NCI-H526 (cell line): ENCODE results near the gene ZNF334.

ENCODE experiments used
- DNase-seq, 2 experiments: peaks; one replicate each; lab custom pipeline; 2025; lab: John Stamatoyannopoulos, UW

Gene ZNF334

DNA sequence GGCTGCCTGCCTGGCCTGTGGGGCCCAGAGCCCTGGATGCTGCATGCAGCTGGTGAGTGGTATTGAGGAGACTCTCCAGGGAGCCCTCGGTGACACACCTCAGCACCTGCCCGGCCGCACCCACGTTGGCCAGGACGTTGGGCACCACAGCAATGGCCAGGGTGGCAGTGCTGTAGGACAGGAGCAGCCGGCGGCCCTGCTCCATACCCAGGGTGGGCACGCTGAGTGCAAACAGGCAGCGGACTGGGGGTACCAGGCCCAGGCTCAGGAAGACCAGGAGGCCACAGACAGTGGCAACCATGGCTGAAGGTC, 32.4 kb upstream of the ZNF334 start:
- DNase-seq = no peak

DNA sequence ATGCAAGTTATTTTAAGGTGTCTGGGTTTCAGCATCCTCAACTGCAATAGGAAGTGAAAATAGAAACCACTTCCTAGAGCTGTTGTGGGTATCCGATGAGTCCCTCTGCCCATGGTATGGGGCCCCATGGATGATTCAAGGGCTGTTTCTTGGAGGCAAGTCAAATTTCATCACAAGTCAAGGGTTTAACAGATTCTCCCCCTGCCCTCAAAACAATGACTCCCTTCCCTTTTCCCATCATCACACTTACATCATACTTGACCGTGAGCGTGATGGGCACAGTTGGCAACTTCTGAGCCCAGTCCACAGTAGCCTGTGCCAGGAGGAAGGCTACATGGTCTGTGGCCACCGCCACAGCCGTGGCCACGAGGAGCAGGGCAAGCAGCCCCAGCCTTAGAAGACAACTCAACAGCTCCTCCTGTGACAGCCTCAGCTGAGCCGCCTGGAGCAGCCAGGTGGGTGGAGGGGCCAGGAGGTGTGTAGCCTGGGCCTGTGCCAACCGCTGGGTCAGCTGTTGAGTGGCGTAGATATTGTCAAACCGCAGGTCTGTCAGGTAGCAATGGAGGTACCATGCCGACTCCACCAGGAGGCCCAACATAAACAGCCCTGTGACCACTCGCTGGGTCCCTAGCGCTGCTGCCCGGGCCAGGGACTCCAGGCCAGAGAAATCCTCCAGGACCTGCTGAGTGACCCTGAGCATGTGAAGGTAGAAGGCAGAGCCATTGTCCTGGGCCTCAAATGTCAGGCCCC, 31.9 kb upstream of the ZNF334 start:
- DNase-seq = no peak

DNA sequence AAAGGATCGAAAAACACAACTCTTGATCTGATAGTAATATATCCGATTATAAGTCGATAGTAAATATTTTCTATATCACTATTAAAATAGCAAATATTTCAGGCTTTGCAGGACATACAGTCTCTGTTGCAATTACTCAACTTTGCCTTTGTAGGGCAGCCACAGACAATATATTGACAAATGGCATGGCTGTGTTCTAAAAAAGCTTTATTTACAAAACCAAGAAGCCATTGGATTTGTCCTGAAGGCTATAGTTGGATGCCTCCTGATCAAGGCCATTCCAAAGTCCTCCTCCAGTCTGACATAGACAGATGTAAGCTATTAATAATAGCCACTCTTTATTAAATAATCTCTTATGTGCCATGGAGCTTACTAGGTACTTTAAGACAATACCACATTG, 31.2 kb upstream of the ZNF334 start:
- DNase-seq = no peak

DNA sequence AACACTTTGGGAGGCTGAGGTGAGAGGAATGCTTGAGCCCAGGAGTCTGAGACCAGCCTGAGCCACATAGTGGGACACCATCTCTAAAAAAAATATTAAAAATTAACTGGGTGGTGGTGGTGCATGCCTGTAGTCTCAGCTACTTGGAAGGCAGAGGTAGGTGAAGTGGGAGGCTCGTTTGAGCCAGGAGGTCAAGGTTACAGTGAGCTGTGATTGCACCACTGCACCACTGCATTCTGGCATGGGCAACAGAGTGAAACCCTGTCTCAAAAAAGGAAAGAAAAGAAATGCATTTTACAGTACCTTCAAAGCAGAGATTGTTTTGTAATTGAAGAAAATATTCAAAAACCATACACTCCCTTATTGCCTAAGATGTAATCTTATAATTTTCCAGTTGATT, 30.6 kb upstream of the ZNF334 start:
- no peak for DNase-seq

DNA sequence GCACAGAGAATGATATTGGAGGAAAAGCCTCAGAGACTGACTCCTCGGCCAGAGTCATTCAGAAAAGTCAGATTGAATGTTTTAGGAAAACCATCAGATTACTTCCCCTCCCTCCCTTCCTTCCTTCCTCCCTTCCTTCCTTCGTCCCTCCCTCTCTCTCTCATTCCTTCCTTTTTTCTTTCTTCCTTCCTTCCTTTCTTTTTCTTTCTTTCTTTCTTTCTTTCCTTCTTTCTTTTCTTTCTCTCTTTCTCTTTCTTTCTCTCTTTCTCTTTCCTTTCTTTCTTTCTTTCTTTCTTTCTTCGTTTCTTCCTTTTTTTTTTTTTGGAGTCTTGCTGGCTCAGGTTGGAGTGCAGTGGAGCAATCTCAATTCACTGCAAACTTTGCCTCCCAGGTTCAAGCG, 29.7 kb upstream of the ZNF334 start:
- DNase-seq = no peak

DNA sequence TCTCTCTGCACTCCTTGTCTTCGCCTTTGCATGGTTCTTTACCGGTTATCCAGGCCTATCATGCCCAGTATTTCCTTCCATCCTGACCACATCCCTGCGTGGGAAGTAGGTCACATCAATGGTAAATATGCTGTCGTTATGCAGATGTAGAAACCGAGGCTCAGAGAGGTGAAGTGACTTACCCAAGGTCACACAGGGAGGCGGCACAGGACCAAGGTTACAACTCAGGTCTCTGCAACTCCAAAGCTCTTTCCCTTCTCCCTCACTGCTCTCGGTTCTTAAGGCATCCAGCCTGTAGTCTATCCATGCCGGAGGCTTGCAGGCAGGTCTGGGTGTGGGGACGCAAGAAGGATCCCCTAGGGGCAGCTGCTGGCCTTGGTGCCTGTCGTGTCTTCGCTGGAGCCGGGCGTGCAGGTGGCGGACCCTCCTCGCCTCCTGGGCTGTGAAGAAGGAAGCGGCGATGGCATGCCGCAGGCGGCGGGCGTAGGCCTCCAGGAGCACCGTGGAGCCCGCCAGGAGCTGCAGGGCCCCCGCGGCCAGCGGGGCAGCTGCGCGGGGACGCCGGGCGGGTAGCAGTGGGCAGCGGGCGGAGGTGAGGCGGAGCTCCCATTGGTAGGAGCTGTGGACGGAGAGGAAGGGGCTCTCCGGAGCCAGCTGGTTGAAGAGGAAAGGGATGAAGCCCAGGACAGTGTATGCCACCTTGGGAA, 28.0 kb upstream of the ZNF334 start:
- DNase-seq = no peak

DNA sequence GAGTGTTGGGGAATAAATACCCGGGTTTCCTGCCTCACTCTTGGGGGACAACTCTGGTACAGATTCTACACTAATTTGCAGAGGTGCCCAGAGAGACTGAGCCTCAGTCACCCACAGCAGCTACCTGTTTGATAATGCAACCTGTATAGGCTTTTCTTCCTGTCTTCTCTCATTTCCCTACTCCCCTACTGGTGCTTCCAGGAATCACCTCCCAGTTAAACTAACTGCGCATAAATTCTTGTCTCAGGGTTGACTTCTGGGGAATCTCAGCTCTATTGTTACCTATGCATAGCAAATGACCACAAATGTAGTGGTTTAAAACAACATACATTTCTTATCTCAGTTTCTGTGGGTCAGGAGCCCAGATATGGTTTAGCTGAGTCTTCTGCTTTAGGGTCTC, 25.8 kb upstream of the ZNF334 start:
- no peak for DNase-seq

DNA sequence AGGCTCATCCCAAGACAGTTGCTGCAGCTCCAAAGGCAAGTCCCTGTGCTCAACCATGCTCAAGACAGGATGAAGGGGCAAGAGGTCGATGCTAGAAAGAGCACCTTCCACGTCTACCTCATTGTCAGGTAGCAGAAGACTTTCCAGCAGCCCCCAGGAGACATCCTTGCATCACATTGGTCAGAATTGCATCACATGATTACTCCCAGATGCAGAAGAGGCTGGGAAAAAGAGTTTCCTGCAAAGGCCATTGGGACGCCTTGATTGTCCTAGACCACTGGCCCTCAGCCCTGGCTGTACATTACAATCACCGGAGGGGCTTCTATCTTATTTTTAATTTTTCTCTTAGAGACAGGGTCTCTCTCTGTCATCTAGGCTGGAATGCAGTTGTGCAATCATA, 17.3 kb upstream of the ZNF334 start:
- DNase-seq = no peak

DNA sequence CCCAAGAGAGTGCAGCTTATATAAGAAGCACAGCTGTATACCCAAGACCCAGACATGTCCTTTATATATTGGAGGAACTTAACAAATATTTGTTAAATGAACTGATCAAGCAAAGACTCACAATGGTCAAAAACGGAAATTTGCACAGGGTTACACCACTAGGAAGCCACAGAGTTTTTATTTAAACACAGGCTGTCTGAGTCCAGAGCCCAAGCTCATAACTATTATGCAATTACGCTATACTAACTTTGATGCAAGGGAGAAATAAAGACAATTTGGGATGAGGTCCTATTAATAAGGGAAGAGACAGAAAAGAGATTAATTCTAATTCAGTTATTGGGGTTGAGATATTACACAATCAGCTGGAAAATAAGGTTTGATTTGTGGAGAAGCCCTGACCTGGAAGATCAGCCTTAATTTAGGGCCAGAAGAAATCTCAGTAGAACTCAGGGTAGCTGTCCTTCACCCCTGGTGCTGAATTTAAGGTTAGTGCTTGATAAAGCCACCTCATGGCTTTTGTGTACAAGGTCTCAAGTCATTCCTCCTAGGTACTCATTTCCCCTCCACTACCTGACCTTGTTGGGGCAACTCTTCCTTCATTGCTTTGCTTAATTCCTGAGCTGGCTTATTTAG, 10.5 kb upstream of the ZNF334 start:
- no peak for DNase-seq

DNA sequence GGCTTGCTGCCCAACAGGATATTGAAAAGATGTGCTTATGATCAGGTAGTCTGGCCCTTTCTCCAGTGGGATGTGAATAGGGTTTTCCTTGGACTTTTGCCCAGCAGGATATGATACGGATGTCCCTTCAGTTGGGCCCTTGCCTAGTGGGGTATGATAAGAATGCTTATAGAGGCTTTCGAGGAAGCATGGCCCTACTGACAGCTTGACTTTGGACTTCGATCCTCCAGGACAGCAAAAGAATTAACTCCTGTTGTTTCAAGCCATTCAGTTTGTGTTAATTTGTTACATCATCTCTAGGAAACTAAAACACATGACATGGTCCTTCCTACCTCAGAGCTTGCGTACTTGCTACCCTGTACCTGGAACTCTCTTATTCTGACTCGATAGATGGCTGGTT, 9.7 kb upstream of the ZNF334 start:
- DNase-seq = no peak

DNA sequence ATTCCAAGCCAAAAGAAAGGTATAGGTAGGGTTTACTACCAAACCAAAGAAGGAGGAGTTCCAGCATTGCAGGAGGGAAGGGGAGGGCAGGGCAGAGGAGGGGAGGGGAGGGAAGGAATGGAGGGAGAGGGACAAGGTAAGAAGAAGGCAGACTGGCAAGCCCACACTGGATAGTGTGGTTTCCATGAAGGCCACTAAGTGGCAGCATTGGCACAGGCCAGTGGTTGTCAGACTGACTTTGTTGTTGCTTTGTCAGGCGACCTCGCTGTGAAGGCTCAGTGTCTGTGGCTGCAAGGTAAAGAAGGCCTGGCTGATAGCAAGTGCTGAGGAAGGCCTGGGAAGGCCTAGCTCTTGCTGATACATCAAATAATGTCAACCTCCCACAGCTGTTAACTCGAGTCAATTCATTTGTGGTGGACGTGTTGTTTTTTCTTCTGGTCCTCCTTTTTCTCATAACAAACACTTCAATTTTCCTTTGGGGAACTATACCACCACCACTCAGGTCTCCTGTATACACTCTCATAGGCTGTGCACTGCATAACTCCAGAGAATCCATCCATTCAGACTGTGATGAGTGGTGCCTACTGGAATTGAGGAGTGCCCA, 7.7 kb upstream of the ZNF334 start:
- DNase-seq = peak; percentile 76 to 87

DNA sequence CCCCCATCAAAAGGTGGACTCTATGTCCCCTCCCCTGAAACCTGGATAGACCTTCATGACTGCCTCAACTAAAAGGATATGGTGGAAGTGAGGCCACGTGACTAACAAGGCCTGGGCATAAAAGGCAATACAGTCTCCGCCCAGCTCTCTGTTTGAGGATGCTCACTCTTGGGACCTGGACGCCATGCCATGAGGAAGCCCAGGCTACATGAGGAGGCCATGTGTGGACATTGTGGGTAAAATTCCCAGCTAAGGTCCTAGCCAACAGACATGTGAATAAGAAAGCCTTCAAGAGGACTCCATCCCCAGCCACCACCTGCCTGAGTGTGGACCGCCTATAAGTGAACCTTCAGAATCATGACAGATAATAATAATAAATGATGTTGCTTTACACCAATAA, 7.2 kb upstream of the ZNF334 start:
- no peak for DNase-seq

DNA sequence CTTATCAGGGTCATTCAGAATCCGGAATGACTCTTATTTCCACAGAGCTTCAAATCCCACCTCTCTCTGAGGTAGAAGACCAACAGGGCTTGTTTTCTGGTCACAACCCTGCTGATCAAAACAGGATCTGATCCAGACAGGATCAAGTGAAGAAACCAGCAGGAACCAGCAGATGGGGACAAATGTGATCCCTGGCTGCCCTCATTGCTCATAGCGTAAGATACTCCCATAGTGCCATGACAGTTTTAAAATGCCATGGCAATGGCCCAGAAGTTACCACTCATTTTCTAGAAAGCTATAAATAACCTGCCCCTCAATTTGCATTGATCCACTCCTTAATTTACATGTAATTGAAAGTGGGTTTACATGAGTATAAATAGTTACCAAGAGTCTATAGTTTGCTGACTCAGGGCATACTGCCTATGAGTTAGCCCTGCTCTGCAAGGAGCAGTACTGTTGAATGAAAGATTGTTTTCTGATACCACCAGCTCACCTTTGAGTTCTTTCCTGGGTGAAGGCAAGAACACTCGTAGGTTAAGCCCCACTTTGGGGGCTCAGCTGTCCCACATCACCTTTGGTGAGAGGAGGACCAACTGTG, 6.2 kb upstream of the ZNF334 start:
- DNase-seq = peak in 1 of 2 experiments; percentile 3

DNA sequence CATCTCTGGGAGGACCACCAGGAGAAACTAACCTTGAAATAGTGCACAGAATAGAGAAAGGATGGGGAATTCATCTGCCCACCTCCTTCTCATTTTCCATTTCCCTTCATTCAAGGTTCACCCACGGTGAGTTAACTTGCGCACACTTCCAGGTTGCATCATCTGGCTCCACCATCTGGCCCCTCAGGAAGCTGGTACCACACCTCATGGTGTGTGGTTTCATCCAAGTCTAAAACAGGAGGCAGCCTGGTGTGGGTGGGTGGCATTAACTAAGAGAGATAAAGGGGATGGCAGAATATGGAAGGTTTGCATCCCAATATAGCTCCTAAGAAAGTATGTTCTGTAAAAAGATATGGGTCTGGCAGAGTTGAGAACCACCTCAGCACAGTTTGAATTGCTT, 3.8 kb downstream of the ZNF334 start:
- no peak for DNase-seq

DNA sequence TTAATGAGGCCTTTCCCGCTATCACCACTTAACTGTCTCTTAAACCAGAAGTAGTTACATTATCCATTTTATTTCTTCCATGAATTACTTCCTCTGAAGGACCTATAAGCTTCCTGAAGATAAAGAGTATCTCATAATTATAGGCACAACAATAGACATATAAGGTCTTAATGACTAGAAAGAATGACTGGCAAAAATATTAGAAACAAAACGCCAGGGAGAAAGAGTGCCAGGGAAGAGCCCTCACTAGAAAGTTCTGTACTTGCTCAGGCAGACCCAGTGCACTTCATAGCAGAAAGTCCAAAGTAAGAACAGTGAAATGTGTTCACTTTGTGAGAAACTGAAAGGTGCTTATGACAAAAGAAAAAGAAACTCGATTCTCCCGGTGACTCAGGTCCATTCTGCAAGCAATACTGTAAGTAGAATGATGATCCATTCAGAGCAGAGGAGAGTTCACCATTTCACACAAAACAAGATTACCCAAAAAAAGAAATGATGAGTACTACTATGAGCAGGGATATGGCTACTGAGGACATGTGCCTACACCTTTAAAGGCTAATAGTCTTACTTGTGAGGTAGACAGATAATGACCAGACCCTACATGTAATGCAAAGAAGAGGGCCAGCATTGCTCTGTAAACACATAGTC, 5.5 kb downstream of the ZNF334 start:
- no peak for DNase-seq

DNA sequence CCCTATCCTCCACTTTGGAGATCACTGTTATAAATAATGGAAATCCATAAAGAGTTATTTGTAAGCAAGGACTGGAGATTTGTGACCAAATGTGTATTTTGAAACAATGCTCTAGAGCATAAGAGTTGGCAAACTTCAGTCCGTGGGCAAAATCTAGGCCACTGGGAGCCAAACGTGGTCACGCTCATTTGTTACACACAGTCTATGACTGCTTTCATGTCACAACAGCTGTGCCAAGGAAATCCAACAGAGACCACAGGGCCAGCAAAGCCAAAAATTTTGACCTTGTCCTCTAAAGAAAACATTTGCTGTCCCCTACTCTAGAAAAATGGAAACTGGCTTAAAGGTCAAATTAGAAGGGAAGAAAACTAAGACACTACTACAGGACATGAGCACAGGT, 7.9 kb downstream of the ZNF334 start:
- DNase-seq = no peak

DNA sequence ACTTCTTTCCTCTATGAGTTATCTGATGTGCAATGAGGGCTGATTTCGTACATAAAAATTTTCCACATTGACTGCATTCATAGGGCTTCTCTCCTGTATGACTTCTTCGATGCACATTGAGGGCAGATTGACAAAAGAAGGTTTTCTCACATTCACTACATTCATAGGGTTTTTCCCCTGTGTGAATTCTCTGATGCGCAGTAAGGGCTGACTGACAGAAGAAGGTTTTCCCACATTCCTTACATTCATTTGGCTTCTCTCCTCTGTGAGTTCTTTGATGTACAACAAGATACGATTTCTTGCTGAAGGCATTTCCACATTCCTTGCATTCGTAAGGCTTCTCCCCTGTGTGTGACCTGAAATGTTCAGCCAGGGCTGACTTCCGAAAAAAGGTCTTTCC, 11.4 kb downstream of the ZNF334 start:
- no peak for DNase-seq

DNA sequence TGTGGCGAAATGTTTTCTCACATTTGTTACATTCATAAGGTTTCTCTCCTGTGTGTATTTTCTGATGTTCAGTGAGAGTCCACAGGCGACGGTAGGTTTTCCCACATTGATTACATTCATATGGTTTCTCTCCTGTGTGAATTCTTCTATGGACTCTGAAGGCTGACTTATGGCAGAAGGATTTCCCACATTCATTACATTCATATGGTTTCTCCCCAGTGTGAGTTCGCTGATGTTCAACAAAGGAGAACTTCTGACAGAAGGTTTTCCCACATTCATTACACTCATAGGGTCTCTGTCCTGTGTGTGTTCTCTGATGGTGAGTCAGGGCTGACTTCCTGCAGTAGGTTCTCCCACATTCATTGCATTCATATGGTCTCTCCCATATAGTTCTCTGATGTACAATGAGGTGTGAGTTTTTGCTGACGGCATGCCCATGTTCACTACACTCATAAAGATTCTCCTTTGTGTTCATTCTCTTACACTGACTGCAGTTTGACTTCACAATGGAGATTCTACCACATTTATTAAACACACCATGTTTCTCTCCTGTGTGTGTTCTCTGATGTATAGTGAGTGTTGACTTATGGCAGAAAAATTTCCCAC, 11.9 kb downstream of the ZNF334 start:
- DNase-seq = no peak

DNA sequence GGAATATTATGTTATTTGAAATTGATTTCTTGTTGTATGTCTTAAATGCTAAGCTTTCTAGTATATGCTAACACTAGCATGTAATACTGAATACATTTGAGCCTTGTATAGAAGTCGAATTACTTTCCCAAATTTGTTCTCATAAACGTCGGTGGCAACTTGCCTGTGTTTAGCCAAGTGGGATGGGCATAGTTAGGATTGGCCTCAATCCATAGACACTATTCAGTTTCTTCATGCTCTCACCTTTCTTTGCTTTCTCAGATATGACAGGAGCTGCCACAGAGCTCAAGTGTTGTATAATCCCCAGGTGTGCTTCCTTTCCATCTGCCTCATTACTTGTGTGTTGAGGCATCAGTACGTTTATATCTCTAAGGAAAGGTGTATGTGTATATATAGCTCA, 19.3 kb downstream of the ZNF334 start:
- no peak for DNase-seq

DNA sequence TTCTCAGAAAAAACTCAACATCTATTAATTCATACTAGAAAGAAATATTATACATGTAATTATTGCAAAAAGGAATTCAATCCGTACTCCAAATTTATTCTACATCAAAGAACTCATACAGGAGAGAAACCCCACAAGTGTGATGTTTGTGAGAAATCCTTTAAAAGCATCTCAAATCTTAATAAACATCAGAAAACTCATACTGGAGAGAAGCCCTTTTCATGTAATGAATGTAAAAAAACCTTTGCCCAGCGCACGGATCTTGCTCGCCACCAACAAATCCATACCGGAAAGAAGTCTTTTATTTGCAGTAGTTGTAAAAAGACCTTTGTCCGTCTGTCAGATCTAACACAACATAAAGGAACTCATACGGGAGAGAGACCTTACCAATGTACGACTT, 22.0 kb downstream of the ZNF334 start:
- DNase-seq = no peak

DNA sequence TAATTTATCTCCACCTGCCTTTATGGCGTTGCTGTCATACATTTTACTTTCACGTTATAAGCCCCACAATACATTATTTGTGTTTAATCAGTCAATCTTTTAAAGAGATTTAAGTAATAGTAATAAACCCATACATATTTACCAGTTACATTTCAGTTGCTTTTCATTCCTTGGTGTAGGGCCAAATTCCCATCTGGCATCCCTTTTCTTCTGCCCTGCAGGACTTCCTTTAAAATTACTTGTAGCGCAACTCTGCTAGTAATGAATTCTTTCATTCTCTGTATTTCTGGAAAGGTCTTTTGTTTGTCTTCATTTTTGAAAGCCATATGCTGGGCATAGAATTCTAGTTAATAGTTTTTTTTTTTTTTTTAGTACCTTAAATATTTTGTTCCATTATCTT, 24.9 kb downstream of the ZNF334 start:
- no peak for DNase-seq

DNA sequence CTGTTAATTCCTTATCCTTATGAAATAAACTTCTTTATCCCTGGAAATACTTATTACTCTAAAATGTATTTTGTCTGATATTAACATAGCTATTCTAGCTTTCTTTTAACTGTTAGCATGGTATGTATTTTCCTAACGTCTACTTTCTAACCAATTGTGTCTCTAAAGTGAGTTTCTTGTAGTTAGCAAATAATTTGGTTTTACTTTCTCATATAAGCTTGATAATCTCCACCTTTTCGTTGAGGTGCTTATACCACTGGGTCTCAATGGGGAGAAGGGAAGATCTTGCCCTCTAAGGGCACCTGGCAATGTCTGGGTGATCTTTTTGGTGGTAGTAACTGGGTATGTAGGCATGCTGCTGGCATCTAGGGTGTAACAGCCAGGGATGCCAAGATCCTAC, 25.7 kb downstream of the ZNF334 start:
- no peak for DNase-seq
